GM12892 (cell line): ENCODE results near the gene QSER1.

ENCODE experiments used
- POLR2A ChIP-seq: IDR thresholded peaks from 2 replicates; pipeline ENCODE4 v1.6.1; 2011; ENCODE audit warnings: low read depth, low read length, control low read depth
- TAF1 ChIP-seq: IDR thresholded peaks from 2 replicates; pipeline ENCODE4 v1.6.1; 2011; ENCODE audit warnings: low read depth, mild to moderate bottlenecking, control low read depth, low read length, borderline replicate concordance

DNA sequence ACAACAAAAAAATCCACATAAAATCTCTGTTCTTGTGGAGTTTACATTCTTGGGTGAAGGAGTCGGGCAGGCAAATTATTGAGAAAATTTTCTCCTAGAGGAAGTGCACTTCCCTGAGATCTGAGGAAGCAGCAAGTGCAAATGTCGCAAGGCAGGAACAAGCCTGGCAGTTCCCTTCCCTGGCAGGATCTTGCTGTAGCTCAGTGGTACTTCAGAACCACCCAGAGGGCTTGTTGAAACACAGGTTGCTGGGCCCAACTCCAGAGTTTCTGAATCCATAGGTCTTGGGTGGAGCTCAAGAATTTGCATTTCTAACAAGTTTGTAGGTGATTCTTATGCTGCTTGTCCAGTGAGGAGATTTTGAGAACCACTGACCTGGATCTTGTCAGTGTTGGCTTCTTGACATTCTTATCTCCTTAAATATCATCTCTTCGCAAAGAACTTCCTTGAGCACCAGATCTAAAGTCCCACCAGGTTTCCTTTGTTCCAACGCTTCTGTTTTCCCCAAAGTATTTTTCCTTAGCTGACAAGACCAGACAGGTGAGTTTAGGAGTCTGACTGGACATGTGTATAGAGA, 9.6 kb downstream of the QSER1 start:
- TF ChIP-seq POLR2A (no peak), TAF1 (no peak)
